Common myeloid progenitor, CD34-positive (primary cell): ENCODE results near the gene VPS52.
"Not testable (repeated sequence)": the region's sequence is repeated elsewhere in the genome, so short reads cannot be mapped to it uniquely, and the experiment has no call there.

Source experiments
- CTCF ChIA-PET: fragments of 350-600 bp; sonication (Branson Sonifier 250); formaldehyde crosslinking; loops from one replicate; lab custom pipeline; 2021; ENCODE audit warnings: antibody characterized with exemption; lab: Charles Lee
- POLR2A ChIA-PET: fragments of 350-600 bp; sonication (Branson Sonifier 250); formaldehyde crosslinking; loops from one replicate; lab custom pipeline; 2021; ENCODE audit warnings: antibody characterized with exemption; lab: Charles Lee
- DNase-seq, 3 donors: peaks; one replicate each; pipeline versions ENCODE4 v3.0.0 to v3.0.0-alpha.2; 2013
- H3K27ac ChIP-seq, 2 experiments: 1 replicate in 1 of 2; 2 replicates in 1 of 2; pipeline ENCODE4 v1.7.0; 2013; ENCODE audit warnings: inconsistent platforms in 2 of 2, low read length in 2 of 2, mild to moderate bottlenecking in 2 of 2, low read depth in 1 of 2, moderate library complexity in 1 of 2; ENCODE audit not compliant: severe bottlenecking in 2 of 2, insufficient read depth in 1 of 2, poor library complexity in 1 of 2
- H3K27me3 ChIP-seq, 5 experiments: replicated peaks in 2 of 5; 1 replicate in 3 of 5; 2 replicates in 2 of 5; pipeline versions ENCODE4 v1.6.1 to v1.7.0; 2013; ENCODE audit warnings: low read length in 4 of 5, mild to moderate bottlenecking in 2 of 5, moderate library complexity in 2 of 5, inconsistent platforms in 1 of 5; ENCODE audit not compliant: insufficient read depth in 5 of 5, control insufficient read depth in 4 of 5
- H3K36me3 ChIP-seq, 4 experiments: 1 replicate in 2 of 4; 2 replicates in 2 of 4; pipeline versions ENCODE4 v1.6.1 to v1.7.0; 2013; ENCODE audit warnings: low read length in 3 of 4, control low read depth in 1 of 4, mild to moderate bottlenecking in 1 of 4; ENCODE audit not compliant: control insufficient read depth in 4 of 4, insufficient read depth in 4 of 4
- H3K4me1 ChIP-seq, 4 experiments: 1 replicate in 3 of 4; 2 replicates in 1 of 4; pipeline versions ENCODE4 v1.6.1 to v1.7.1; 2013; ENCODE audit warnings: low read length in 3 of 4, mild to moderate bottlenecking in 3 of 4, control low read depth in 1 of 4, inconsistent platforms in 1 of 4, moderate library complexity in 1 of 4; ENCODE audit not compliant: control insufficient read depth in 4 of 4, insufficient read depth in 4 of 4; ENCODE audit errors: control extremely low read depth in 1 of 4
- H3K4me3 ChIP-seq, 7 experiments: 1 replicate in 4 of 7; 2 replicates in 3 of 7; pipeline versions ENCODE4 v1.5.1 to v1.7.0; 2013; ENCODE audit warnings: mild to moderate bottlenecking in 7 of 7, low read length in 6 of 7, moderate library complexity in 6 of 7, inconsistent platforms in 2 of 7, low read depth in 2 of 7, control low read depth in 1 of 7; ENCODE audit not compliant: insufficient read depth in 4 of 7, control insufficient read depth in 1 of 7; ENCODE audit errors: extremely low read depth in 1 of 7
- H3K9me3 ChIP-seq, 5 experiments: 1 replicate in 4 of 5; 2 replicates in 1 of 5; pipeline versions ENCODE4 v1.6.1 to v1.7.1; 2013; ENCODE audit warnings: low read length in 4 of 5, mild to moderate bottlenecking in 2 of 5, inconsistent platforms in 1 of 5, low read depth in 1 of 5, moderate library complexity in 1 of 5; ENCODE audit not compliant: control insufficient read depth in 4 of 5, insufficient read depth in 2 of 5; ENCODE audit errors: control extremely low read depth in 1 of 5
- WGBS: methylation state at CpG from one replicate; pipeline ENCODE4 v1.1.5; 2013; ENCODE audit not compliant: insufficient coverage; 5-methylcytosine and 5-hydroxymethylcytosine counted together

Gene VPS52

GRCh38 chr6:33272275-33273128 lies 826 bp upstream of the VPS52 start:
- ChIA-PET POLR2A (interaction anchor here (0.7 to 2.8 kb wide), 10 partner anchors 17 to 300 kb away, joined by 3 to 10 read pairs (median 5); partner anchors contain the start of genes PFDN6, RGL2, WDR46 and ZBTB22), CTCF (interaction anchor here (1.1 to 1.9 kb wide), 7 partner anchors 12 to 46 kb away, joined by 3 to 9 read pairs (median 5); partner anchors contain the start of genes PFDN6, RGL2, WDR46 and ZBTB22)
- Histone ChIP-seq H3K9me3 (no peaks in the 10 kb centered on the region), H3K4me3 (peak overlapping the region; percentile 72 to 95 (median 83)), H3K4me1 (peaks cover 7 to 59% (median 53%) of the 10 kb centered on the region in 4 experiments), H3K27me3 (no peaks in the 10 kb centered on the region), H3K27ac (peak overlapping the region; percentile 96 to 99), H3K36me3 (peaks cover 5 to 69% (median 41%) of the 10 kb centered on the region in 4 experiments)
- no peak for DNase-seq
- 7% methylated on average over 16 of the region's 22 CpGs for WGBS

GRCh38 chr6:33271117-33271467 lies 584 bp downstream of the VPS52 start:
- no peaks in the 10 kb centered on the region for H3K9me3 ChIP-seq
- DNase-seq, result peak in 1 of 3 donors; percentile 87
- ChIA-PET CTCF (interaction anchor here (0.6 to 1.9 kb wide), 12 partner anchors 11 to 317 kb away, joined by 3 to 9 read pairs (median 4); partner anchors contain the start of genes RGL2, WDR46 and ZBTB22), POLR2A (interaction anchor here (0.6 to 2.8 kb wide), 11 partner anchors 8 to 299 kb away, joined by 3 to 10 read pairs (median 6); partner anchors contain the start of genes HLA-DPA1, PFDN6, RGL2 and WDR46)
- no peaks in the 10 kb centered on the region for H3K27me3 ChIP-seq
- H3K4me1 ChIP-seq, result peaks cover 6 to 50% (median 40%) of the 10 kb centered on the region in 4 experiments
- peak overlapping the region; percentile 96 to 99 for H3K27ac ChIP-seq
- WGBS, result 0% methylated on average over 2 of the region's 7 CpGs
- H3K4me3 ChIP-seq, result peak overlapping the region; percentile 72 to 95 (median 83)
- peaks cover 7 to 75% (median 53%) of the 10 kb centered on the region in 4 experiments for H3K36me3 ChIP-seq

- no peaks in the 10 kb centered on the region for H3K9me3 ChIP-seq
- no peak overlapping the region for H3K27ac ChIP-seq
- ChIA-PET CTCF (interaction anchor here (0.9 to 2.8 kb wide), 3 partner anchors 9 to 66 kb away, joined by 3 to 11 read pairs (median 5); no protein-coding TSS in a partner anchor), POLR2A (interaction anchor here (0.7 to 1.2 kb wide), 2 partner anchors 7 to 81 kb away, joined by 3 to 4 read pairs; partner anchors contain the start of genes RPS18 and VPS52)
- no peaks in the 10 kb centered on the region for H3K27me3 ChIP-seq
- no peaks in the 10 kb centered on the region for H3K4me1 ChIP-seq
- WGBS, result 89% methylated on average over 6 of the region's 7 CpGs
- no peak for DNase-seq
- peaks cover 17 to 82% (median 53%) of the 10 kb centered on the region in 4 experiments for H3K36me3 ChIP-seq
- H3K4me3 ChIP-seq, result no peak overlapping the region
Observed at GRCh38 chr6:33264015-33264414, 7.7 kb downstream of the VPS52 start.

GRCh38 chr6:33262490-33262889 lies 9.2 kb downstream of the VPS52 start:
- CTCF ChIA-PET, result interaction anchor here (0.8 to 2.8 kb wide), 3 partner anchors 8 to 113 kb away, joined by 3 to 11 read pairs (median 4); no protein-coding TSS in a partner anchor
- DNase-seq, H3K9me3 ChIP-seq, H3K4me1 ChIP-seq, H3K4me3 ChIP-seq, H3K27ac ChIP-seq, H3K27me3 ChIP-seq, POLR2A ChIA-PET: not testable (repeated sequence)
- H3K36me3 ChIP-seq, result peaks cover 16 to 74% (median 42%) of the 10 kb centered on the region in 4 experiments
- WGBS, result 80% methylated on average over 3 of the region's 3 CpGs

GRCh38 chr6:33259032-33259431 lies 12.6 kb downstream of the VPS52 start:
- H3K4me3 ChIP-seq, result no peak overlapping the region
- H3K27me3 ChIP-seq, result no peaks in the 10 kb centered on the region
- no peaks in the 10 kb centered on the region for H3K4me1 ChIP-seq
- 100% methylated on average over 2 of the region's 5 CpGs for WGBS
- POLR2A ChIA-PET, result no interaction called here
- H3K9me3 ChIP-seq, result no peaks in the 10 kb centered on the region
- CTCF ChIA-PET, result interaction anchor here (0.7 kb wide), 1 partner anchor 98 kb away, joined by 3 read pairs; no protein-coding TSS in a partner anchor
- no peak overlapping the region for H3K27ac ChIP-seq
- no peak for DNase-seq
- peaks cover 7 to 48% (median 23%) of the 10 kb centered on the region in 4 experiments for H3K36me3 ChIP-seq

- POLR2A ChIA-PET, result no interaction called here
- Histone ChIP-seq H3K4me1 (peaks cover 4 to 12% (median 10%) of the 10 kb centered on the region in 4 experiments), H3K9me3 (no peaks in the 10 kb centered on the region), H3K27me3 (no peaks in the 10 kb centered on the region), H3K36me3 (peaks cover 2 to 28% (median 15%) of the 10 kb centered on the region in 4 experiments), H3K4me3 (no peak overlapping the region), H3K27ac (no peak overlapping the region)
- no peak for DNase-seq
- WGBS, result 83% methylated on average over 1 of the region's 4 CpGs
- CTCF ChIA-PET, result interaction anchor here (0.6 to 1.2 kb wide), 3 partner anchors 9 to 153 kb away, joined by 3 to 5 read pairs (median 3); no protein-coding TSS in a partner anchor
Observed at GRCh38 chr6:33254591-33254990, 17.1 kb downstream of the VPS52 start.
